ENCODE measurements around the gene IFIT2.
"Not testable (repeated sequence)": the region's sequence is repeated elsewhere in the genome, so short reads cannot be mapped to it uniquely, and the experiment has no call there.

IFIT2 gene

GRCh38 chr10:89304446-89304845, 2.6 kb downstream of the IFIT2 start:
- no peak for DNase-seq
- in situ Hi-C loops (cut with HindIII; ENCODE audit: low pct_ligation_motif_present, low pct_unique_long_range_greater_than_20kb, low sequenced_read_pairs): no loop called here

GRCh38 chr10:89304925-89305324, 3.1 kb downstream of the IFIT2 start:
- no peak for DNase-seq
- in situ Hi-C loops (cut with HindIII; ENCODE audit: low pct_ligation_motif_present, low pct_unique_long_range_greater_than_20kb, low sequenced_read_pairs): no loop called here

- in situ Hi-C loops (cut with HindIII; ENCODE audit: low pct_ligation_motif_present, low pct_unique_long_range_greater_than_20kb, low sequenced_read_pairs): no loop called here
- no peak for DNase-seq
Observed at GRCh38 chr10:89305766-89306433, 4.1 kb downstream of the IFIT2 start.

DNA sequence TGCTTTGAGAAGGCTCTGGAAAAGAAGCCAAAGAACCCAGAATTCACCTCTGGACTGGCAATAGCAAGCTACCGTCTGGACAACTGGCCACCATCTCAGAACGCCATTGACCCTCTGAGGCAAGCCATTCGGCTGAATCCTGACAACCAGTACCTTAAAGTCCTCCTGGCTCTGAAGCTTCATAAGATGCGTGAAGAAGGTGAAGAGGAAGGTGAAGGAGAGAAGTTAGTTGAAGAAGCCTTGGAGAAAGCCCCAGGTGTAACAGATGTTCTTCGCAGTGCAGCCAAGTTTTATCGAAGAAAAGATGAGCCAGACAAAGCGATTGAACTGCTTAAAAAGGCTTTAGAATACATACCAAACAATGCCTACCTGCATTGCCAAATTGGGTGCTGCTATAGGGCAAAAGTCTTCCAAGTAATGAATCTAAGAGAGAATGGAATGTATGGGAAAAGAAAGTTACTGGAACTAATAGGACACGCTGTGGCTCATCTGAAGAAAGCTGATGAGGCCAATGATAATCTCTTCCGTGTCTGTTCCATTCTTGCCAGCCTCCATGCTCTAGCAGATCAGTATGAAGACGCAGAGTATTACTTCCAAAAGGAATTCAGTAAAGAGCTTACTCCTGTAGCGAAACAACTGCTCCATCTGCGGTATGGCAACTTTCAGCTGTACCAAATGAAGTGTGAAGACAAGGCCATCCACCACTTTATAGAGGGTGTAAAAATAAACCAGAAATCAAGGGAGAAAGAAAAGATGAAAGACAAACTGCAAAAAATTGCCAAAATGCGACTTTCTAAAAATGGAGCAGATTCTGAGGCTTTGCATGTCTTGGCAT, 4.8 kb downstream of the IFIT2 start:
- DNase-seq: no peak
- in situ Hi-C loops (cut with HindIII; ENCODE audit: low pct_ligation_motif_present, low pct_unique_long_range_greater_than_20kb, low sequenced_read_pairs): no loop called here

- in situ Hi-C loops (cut with HindIII; ENCODE audit: low pct_ligation_motif_present, low pct_unique_long_range_greater_than_20kb, low sequenced_read_pairs): no loop called here
- DNase-seq: no peak
Observed at GRCh38 chr10:89307269-89307577, 5.4 kb downstream of the IFIT2 start.

- no peak for DNase-seq
- in situ Hi-C loops (cut with HindIII; ENCODE audit: low pct_ligation_motif_present, low pct_unique_long_range_greater_than_20kb, low sequenced_read_pairs): no loop called here
Observed at GRCh38 chr10:89308266-89308665, 6.4 kb downstream of the IFIT2 start.

DNA sequence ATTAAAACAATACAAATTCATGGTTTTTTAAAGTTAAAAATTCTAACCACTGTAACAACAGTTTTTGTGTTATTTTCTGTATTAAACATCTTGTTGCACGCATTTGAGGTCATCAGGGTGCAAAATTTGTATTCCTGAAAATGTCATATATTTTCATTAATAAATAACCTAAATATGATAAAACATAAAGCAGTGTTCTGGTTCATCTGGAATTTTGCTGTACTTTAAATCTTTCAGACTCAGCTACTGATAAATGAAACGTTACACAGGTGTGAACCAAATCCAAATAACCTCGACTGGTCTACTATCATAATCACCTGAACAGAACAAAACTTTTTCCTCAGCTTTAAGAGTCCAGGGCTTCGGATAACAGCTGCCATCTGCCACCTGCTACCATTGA, 6.9 kb downstream of the IFIT2 start:
- in situ Hi-C loops (cut with HindIII; ENCODE audit: low pct_ligation_motif_present, low pct_unique_long_range_greater_than_20kb, low sequenced_read_pairs): no loop called here
- DNase-seq: no peak

DNA sequence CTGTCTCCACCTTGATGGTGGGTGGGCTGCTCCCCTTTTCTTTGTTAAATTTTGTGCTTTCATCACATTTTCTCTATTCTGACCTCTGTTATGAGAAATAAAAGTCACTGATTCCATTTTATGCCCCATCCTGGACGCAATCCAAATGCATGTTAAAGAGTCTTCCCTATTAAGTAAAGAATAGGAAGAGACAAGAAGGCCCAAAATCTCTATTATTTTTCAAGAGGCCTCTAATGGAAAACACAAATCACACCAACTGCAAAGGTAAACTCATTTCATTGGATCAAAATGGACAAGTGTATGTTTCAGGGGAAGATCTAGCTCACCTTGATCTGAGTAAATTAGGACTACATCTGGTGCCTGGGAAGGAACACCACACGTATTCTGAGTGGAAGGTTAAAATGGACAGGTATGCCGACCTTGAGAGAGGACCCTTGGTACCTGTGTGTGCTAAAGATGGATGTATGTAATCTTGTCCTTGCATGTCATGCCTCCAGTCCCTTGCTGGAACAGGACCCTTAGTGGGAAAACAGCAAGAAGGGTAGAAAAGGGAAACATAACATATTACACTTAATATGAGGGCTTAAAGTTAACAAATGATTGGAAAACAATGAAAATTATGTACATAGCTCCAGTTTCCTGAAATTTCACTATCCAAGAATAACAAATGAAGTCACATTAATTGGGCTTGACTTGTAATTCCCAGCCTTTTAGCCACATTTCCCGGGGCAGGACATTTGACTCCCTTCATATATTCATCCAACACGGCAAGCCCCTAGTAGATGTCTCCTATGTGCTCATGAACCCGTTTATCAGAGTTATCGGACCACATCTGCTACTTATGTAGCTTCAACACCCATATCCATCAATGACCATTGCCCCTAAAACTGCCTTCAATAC, 7.6 kb downstream of the IFIT2 start:
- in situ Hi-C loops (cut with HindIII; ENCODE audit: low pct_ligation_motif_present, low pct_unique_long_range_greater_than_20kb, low sequenced_read_pairs): no loop called here
- no peak for DNase-seq

GRCh38 chr10:89310056-89310893, 8.4 kb downstream of the IFIT2 start:
- DNase-seq: no peak

DNA sequence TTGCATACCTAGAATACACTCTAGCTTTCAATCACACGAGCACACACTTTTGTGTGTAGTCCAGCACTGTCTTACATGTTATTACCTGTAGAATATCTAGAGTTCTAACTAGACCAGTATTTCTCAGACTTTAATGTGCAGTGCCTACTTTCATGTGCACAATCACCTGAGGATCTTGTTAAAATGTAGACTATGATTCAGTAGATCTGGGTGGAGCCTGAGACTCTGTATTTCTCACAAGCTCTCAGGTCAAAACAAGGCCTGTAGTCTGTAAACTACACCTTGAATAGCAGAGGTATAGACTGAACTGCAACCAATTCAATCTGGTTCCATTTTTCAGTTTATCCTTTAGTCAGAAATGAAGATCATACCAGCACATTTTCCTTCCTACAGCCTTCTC, 11.1 kb downstream of the IFIT2 start:
- in situ Hi-C loops (cut with HindIII; ENCODE audit: low pct_ligation_motif_present, low pct_unique_long_range_greater_than_20kb, low sequenced_read_pairs): no loop called here
- no peak for DNase-seq

More at GRCh38 chr10:89310056-89310893, 8.4 kb downstream of the IFIT2 start:
- in situ Hi-C loops (cut with HindIII; ENCODE audit: low pct_ligation_motif_present, low pct_unique_long_range_greater_than_20kb, low sequenced_read_pairs): no loop called here

DNA sequence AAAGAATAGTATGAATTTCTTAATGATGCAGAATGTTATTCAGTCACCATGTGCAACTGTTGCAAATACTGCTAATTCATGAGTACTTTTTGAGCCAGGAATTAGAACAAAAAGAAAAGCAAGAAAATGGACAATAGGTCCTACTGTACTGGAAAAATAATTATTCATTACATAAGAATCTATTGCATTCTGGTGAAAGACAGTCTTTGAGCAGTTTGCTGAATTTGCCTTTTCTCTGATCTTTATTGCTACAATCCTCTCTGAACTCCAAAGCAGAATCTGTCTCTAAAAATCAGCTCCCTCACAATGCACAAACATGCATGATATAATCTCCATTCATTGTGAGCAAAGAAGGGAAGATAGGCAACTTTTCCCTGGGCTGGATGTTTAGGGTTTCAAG, 12.8 kb downstream of the IFIT2 start:
- in situ Hi-C loops (cut with HindIII; ENCODE audit: low pct_ligation_motif_present, low pct_unique_long_range_greater_than_20kb, low sequenced_read_pairs): no loop called here
- no peak for DNase-seq

GRCh38 chr10:89318047-89318446, 16.2 kb downstream of the IFIT2 start:
- in situ Hi-C loops (cut with HindIII; ENCODE audit: low pct_ligation_motif_present, low pct_unique_long_range_greater_than_20kb, low sequenced_read_pairs); DNase-seq: not testable (repeated sequence)

GRCh38 chr10:89325081-89325480, 23.2 kb downstream of the IFIT2 start:
- DNase-seq; in situ Hi-C loops (cut with HindIII; ENCODE audit: low pct_ligation_motif_present, low pct_unique_long_range_greater_than_20kb, low sequenced_read_pairs): not testable (repeated sequence)

DNA sequence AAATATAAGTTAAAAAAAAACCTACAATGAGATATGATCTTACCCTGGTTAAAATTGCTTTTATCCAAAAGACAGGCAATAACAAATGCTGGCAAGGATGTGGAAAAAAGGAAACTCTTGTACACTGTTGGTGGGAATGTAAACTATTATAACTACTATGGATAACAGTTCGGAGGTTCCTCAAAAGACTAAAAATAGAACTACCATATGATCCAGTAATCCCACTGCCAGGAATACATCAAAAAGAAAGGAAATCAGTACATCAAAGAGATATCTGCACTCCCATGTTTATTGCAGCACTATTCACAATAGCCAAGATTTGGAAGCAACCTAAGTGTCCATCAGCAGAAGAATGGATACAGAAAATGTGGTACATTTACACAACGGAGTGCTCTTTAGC, 24.0 kb downstream of the IFIT2 start:
- in situ Hi-C loops (cut with HindIII; ENCODE audit: low pct_ligation_motif_present, low pct_unique_long_range_greater_than_20kb, low sequenced_read_pairs); DNase-seq: not testable (repeated sequence)

DNA sequence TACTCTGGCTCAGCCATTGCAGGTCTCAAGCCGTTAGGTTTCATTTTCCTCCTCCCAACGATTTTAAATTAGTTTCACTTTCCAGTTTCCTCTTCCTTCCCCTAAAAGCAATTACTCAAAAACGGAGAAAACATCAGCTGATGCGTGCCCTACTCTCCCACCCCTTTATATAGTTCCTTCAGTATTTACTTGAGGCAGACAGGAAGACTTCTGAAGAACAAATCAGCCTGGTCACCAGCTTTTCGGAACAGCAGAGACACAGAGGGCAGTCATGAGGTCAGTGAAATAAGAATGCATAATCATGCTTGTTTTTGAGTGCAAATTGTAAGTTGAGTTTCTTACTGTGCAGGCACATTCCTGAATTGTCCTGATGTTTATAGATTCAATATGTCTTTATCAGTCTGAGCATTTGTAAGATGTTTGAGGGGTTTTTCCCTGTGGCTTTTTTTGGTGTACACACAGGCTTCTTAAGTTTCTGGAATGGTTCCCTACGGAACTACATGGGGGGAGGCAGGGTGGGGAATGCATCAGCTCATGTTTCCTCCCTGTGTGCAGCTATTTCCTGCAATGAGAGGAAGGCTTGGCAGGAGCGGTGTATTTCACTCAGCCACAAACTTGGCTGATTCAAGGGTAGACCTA, 26.1 kb downstream of the IFIT2 start, which contains the start of gene IFIT3:
Gene IFIT3, plus strand, starts transcription at position 195 of the 639 bp plus-strand sequence. Its CDS starts 77 bp downstream, at position 272.
- in situ Hi-C loops (cut with HindIII; ENCODE audit: low pct_ligation_motif_present, low pct_unique_long_range_greater_than_20kb, low sequenced_read_pairs): no loop called here
- peak; percentile 89 for DNase-seq

- no peak for DNase-seq
- in situ Hi-C loops (cut with HindIII; ENCODE audit: low pct_ligation_motif_present, low pct_unique_long_range_greater_than_20kb, low sequenced_read_pairs): no loop called here
Observed at GRCh38 chr10:89329151-89329550, 27.3 kb downstream of the IFIT2 start.

- in situ Hi-C loops (cut with HindIII; ENCODE audit: low pct_ligation_motif_present, low pct_unique_long_range_greater_than_20kb, low sequenced_read_pairs); DNase-seq: not testable (repeated sequence)
Observed at GRCh38 chr10:89330014-89330413, 28.2 kb downstream of the IFIT2 start.
